Measurements from ENCODE around the gene LCE3E. TPM values are rescaled to one million over a fixed set of nuclear protein-coding genes. Genes with fewer than 3 reads are reported as not detected.
"Not testable (repeated sequence)": the region's sequence is repeated elsewhere in the genome, so short reads cannot be mapped to it uniquely, and the experiment has no call there.

LCE3E gene
- total and polyA plus RNA-seq, 7 donors: not detected

DNA sequence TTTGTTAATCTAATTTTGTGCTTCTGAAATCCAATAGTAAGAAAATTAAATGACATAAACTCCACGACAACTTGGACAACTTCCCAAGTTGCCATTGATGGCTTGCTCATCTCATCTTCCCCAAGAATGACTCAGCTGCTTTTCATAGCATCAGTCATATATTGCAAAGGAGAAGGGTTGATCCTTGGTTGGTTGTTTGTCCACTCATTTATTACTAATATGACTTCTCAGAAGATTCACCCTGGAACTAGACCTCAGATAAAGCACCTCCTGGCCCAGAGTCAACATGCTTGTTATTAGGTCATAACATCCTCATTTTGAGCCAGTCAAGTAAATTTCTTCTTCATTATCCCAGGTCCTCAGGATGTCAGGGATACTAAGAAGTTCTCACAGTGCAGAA is 16.1 kb upstream of the LCE3E start:
- 32 to 74% (median 41%) methylated on average over 1 of the region's 1 CpG for WGBS, 3 donors
- Histone ChIP-seq H3K4me3 (no peak overlapping the region), H3K9me3 (no peaks in the 10 kb centered on the region), H3K36me3 (ENCODE audit: insufficient read depth in 1 of 2, low read depth in 1 of 2) (no peaks in the 10 kb centered on the region), H3K27me3 (ENCODE audit: insufficient read depth in 3 of 3, low read length in 2 of 3) (no peaks in the 10 kb centered on the region), H3K27ac (no peak overlapping the region), H3K4me1 (no peaks in the 10 kb centered on the region)
- DNase-seq (no peak), ATAC-seq (no peak)
- TF ChIP-seq, protein P1, sequence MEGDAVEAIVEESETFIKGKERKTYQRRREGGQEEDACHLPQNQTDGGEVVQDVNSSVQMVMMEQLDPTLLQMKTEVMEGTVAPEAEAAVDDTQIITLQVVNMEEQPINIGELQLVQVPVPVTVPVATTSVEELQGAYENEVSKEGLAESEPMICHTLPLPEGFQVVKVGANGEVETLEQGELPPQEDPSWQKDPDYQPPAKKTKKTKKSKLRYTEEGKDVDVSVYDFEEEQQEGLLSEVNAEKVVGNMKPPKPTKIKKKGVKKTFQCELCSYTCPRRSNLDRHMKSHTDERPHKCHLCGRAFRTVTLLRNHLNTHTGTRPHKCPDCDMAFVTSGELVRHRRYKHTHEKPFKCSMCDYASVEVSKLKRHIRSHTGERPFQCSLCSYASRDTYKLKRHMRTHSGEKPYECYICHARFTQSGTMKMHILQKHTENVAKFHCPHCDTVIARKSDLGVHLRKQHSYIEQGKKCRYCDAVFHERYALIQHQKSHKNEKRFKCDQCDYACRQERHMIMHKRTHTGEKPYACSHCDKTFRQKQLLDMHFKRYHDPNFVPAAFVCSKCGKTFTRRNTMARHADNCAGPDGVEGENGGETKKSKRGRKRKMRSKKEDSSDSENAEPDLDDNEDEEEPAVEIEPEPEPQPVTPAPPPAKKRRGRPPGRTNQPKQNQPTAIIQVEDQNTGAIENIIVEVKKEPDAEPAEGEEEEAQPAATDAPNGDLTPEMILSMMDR (IDR thresholded peaks at IDR 0.05): no peak
- intact Hi-C loops (cut with DNase I): no loop called here

DNA sequence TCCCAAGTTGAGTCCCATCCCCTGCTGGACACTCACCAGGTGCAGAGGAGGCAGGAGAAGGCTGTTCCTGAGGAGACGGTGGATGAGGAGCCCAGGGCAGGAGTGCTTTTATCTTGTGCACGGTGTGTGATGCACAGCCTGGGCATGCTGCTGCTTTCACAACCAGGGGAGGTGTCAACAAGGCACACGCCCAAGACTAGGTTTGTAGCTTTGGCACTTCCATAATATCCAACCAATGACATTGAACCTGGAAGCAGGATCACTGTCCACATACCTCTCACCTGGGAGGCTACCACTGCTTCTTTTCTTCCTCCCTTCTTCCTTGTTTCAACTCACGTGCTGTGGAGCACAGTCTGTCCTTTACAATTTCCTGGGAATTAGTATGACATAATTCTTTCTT is 13.9 kb upstream of the LCE3E start, which contains the start of gene LCE3D:
Gene LCE3D, minus strand, starts transcription at position 84 of the 400 bp plus-strand sequence. CDS start 580 bp downstream, outside the sequence.
- Histone ChIP-seq H3K4me1 (no peaks in the 10 kb centered on the region), H3K27me3 (ENCODE audit: insufficient read depth in 3 of 3, low read length in 2 of 3) (no peaks in the 10 kb centered on the region), H3K27ac (no peak within 1 kb of the TSS), H3K9me3 (no peaks in the 10 kb centered on the region), H3K4me3 (no peak within 1 kb of the TSS), H3K36me3 (ENCODE audit: insufficient read depth in 1 of 2, low read depth in 1 of 2) (no peaks in the 10 kb centered on the region)
- WGBS, 3 donors: 63 to 71% (median 65%) methylated on average over 4 of the region's 4 CpGs
- TF ChIP-seq, protein P1 (IDR thresholded peaks at IDR 0.05): no peak
- no peak for ATAC-seq
- DNase-seq: no peak
- intact Hi-C loops (cut with DNase I): no loop called here

GRCh38 chr1:152579526-152579925 is 12.9 kb upstream of the LCE3E start:
- intact Hi-C loops (cut with DNase I); DNase-seq; H3K36me3 ChIP-seq (ENCODE audit: insufficient read depth in 1 of 2, low read depth in 1 of 2); ATAC-seq; H3K27me3 ChIP-seq (ENCODE audit: insufficient read depth in 3 of 3, low read length in 2 of 3); H3K4me1 ChIP-seq; H3K9me3 ChIP-seq; H3K4me3 ChIP-seq; H3K27ac ChIP-seq: not testable (repeated sequence)
- WGBS, 3 donors: 79 to 90% (median 87%) methylated on average over 2 to 9 of the region's 9 CpGs

GRCh38 chr1:152577168-152577567 is 10.6 kb upstream of the LCE3E start:
- no peaks in the 10 kb centered on the region for H3K36me3 ChIP-seq (ENCODE audit: insufficient read depth in 1 of 2, low read depth in 1 of 2)
- DNase-seq (no peak), ATAC-seq (no peak)
- H3K4me3 ChIP-seq: no peak overlapping the region
- no peak overlapping the region for H3K27ac ChIP-seq
- TF ChIP-seq, protein P1 (IDR thresholded peaks at IDR 0.05): no peak
- H3K27me3 ChIP-seq (ENCODE audit: insufficient read depth in 3 of 3, low read length in 2 of 3): no peaks in the 10 kb centered on the region
- intact Hi-C loops (cut with DNase I): no loop called here
- H3K4me1 ChIP-seq: no peaks in the 10 kb centered on the region
- no peaks in the 10 kb centered on the region for H3K9me3 ChIP-seq
- 71 to 83% (median 79%) methylated on average over 2 of the region's 2 CpGs for WGBS, 3 donors

DNA sequence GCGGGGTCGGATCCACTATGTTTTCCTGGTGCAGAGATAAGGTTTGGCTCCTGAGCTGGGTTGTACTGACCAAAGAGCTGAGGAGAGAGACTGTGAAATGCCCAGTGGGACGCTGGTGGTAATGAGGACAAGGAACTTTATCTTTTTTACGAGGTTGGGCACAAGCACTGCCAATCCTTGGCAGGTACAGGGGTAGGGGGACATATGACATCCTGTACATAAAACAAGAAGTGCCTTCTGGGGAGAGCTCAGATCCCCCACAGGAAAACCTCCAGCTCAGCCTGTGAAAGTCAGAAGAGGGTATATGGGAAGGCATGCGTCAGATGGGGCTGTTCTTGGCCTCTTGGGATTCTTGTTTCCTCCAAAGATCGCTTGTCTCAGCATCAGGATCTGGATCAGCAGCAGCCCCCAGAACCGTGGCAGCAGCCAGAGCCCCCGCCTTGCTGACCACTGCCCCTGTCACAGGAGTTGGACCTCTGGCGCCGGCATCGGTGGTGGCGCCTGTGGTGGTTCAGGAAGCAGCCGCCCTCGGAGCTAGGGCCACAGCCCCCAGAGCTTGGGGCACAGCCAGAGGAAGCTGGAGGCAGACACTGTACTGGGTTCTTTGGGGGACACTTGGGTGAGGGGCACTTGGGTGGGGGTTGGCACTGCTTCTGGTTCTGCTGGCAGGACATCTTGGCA is 905 bp downstream of the LCE3E start:
- ATAC-seq (no peak), DNase-seq (no peak)
- TF ChIP-seq, protein P1 (IDR thresholded peaks at IDR 0.05): no peak
- no peaks in the 10 kb centered on the region for H3K36me3 ChIP-seq (ENCODE audit: insufficient read depth in 1 of 2, low read depth in 1 of 2)
- no peaks in the 10 kb centered on the region for H3K27me3 ChIP-seq (ENCODE audit: insufficient read depth in 3 of 3, low read length in 2 of 3)
- H3K9me3 ChIP-seq: peaks cover 11% of the 10 kb centered on the region
- H3K4me1 ChIP-seq: no peaks in the 10 kb centered on the region
- H3K4me3 ChIP-seq: no peak overlapping the region
- WGBS, 3 donors: 72 to 83% (median 81%) methylated on average over 7 to 14 of the region's 14 CpGs
- intact Hi-C loops (cut with DNase I): no loop called here
- H3K27ac ChIP-seq: no peak overlapping the region
